IMR-90 (cell line): ENCODE results near the gene UNC13C. TPM values are rescaled to one million over a fixed set of nuclear protein-coding genes. Genes with fewer than 3 reads are reported as not detected.

ENCODE experiments used
- ATAC-seq: fragments of 200-7000 bp; cut with Tn5 transposase; 2 replicates; pipeline ENCODE4 v1.9.1; 2020; ENCODE audit warnings: low read depth, mild to moderate bottlenecking, moderate library complexity
- BruUV-seq: library from RNA; stranded (reverse); fragments of 400-500 nt; replicated peaks from 2 replicates; lab custom pipeline; 2021; lab: Mats Ljungman, UMichigan
- CTCF ChIA-PET: fragments of 300-600 bp; formaldehyde crosslinking; extraction: SDS; loops from one replicate; lab custom pipeline; 2021; ENCODE audit warnings: antibody characterized with exemption; lab: Yijun Ruan, JAX
- POLR2A ChIA-PET: fragments of 300-600 bp; sonication (Branson Sonifier 250); formaldehyde crosslinking; loops from one replicate; lab custom pipeline; 2022; ENCODE audit warnings: antibody characterized with exemption; ENCODE audit not compliant: unreplicated experiment; lab: Charles Lee
- DNase-seq: peaks from one replicate; pipeline ENCODE4 v3.0.0; 2013
- H2AFZ ChIP-seq: replicated peaks from 2 replicates; pipeline ENCODE3; 2013; ENCODE audit warnings: low read length, mild to moderate bottlenecking; ENCODE audit not compliant: poor library complexity
- H2AK5ac ChIP-seq: 2 replicates; pipeline ENCODE4 v1.6.1; 2013; ENCODE audit warnings: low read depth, low read length, inconsistent platforms
- H2AK9ac ChIP-seq: replicated peaks from 2 replicates; pipeline ENCODE3; 2013; ENCODE audit warnings: mild to moderate bottlenecking, low read depth, low read length, moderate library complexity; ENCODE audit not compliant: poor library complexity
- H2BK120ac ChIP-seq: 2 replicates; pipeline ENCODE4 v1.6.1; 2013; ENCODE audit warnings: low read depth, low read length, inconsistent platforms
- H2BK15ac ChIP-seq: 3 replicates; pipeline ENCODE4 v1.6.1; 2013; ENCODE audit warnings: low read depth, low read length, inconsistent platforms
- H2BK20ac ChIP-seq: 2 replicates; pipeline ENCODE4 v1.6.1; 2013; ENCODE audit warnings: low read depth, mild to moderate bottlenecking, inconsistent platforms, low read length, moderate library complexity
- H2BK5ac ChIP-seq: 2 replicates; pipeline ENCODE4 v1.6.1; 2013; ENCODE audit warnings: mild to moderate bottlenecking, low read depth, low read length, inconsistent platforms; ENCODE audit not compliant: poor library complexity, severe bottlenecking
- H3K14ac ChIP-seq: replicated peaks from 2 replicates; pipeline ENCODE4 v1.6.1; 2013; ENCODE audit warnings: low read depth, low read length, inconsistent platforms
- H3K18ac ChIP-seq: 2 replicates; pipeline ENCODE4 v1.6.1; 2013; ENCODE audit warnings: low read depth, low read length, control low read depth
- H3K23ac ChIP-seq: 2 replicates; pipeline ENCODE4 v1.6.1; 2013; ENCODE audit warnings: low read depth, low read length, inconsistent platforms
- H3K27ac ChIP-seq: 2 replicates; pipeline ENCODE4 v1.5.1; 2013; ENCODE audit warnings: mild to moderate bottlenecking, control low read depth, low read length; ENCODE audit not compliant: insufficient read depth
- H3K27me3 ChIP-seq: 2 replicates; pipeline ENCODE4 v1.6.1; 2013; ENCODE audit warnings: low read length; ENCODE audit not compliant: control insufficient read depth, insufficient read depth
- H3K36me3 ChIP-seq: 2 replicates; pipeline ENCODE4 v1.6.1; 2013; ENCODE audit warnings: low read length, mixed read lengths; ENCODE audit not compliant: control insufficient read depth, insufficient read depth
- H3K4ac ChIP-seq: 2 replicates; pipeline ENCODE4 v1.6.1; 2013; ENCODE audit warnings: low read depth, low read length, inconsistent platforms
- H3K4me1 ChIP-seq: 2 replicates; pipeline ENCODE4 v1.6.1; 2013; ENCODE audit warnings: low read length, mixed read lengths; ENCODE audit not compliant: control insufficient read depth, insufficient read depth
- H3K4me2 ChIP-seq: 2 replicates; pipeline ENCODE4 v1.6.1; 2013; ENCODE audit warnings: low read depth, mild to moderate bottlenecking, control low read depth, low read length, moderate library complexity
- H3K4me3 ChIP-seq: 2 replicates; pipeline ENCODE4 v1.5.1; 2013; ENCODE audit warnings: low read depth, mild to moderate bottlenecking, control low read depth, low read length, moderate library complexity; ENCODE audit not compliant: insufficient read depth
- H3K56ac ChIP-seq: 2 replicates; pipeline ENCODE4 v1.6.1; 2013; ENCODE audit warnings: low read length, inconsistent platforms; ENCODE audit not compliant: insufficient read depth; ENCODE audit errors: extremely low read depth
- H3K79me1 ChIP-seq, 2 experiments: 2 replicates each; pipeline ENCODE4 v1.6.1; 2013; ENCODE audit warnings: low read length in 2 of 2, inconsistent platforms in 1 of 2, low read depth in 1 of 2
- H3K9ac ChIP-seq: 2 replicates; pipeline ENCODE4 v1.6.1; 2013; ENCODE audit warnings: low read depth, low read length, control low read depth
- H3K9me1 ChIP-seq: 2 replicates; pipeline ENCODE4 v1.6.1; 2013; ENCODE audit warnings: low read length, inconsistent platforms; ENCODE audit not compliant: insufficient read depth
- H3K9me3 ChIP-seq: 2 replicates; pipeline ENCODE4 v1.6.1; 2013; ENCODE audit warnings: low read length; ENCODE audit not compliant: control insufficient read depth, insufficient read depth
- H4K20me1 ChIP-seq: 2 replicates; pipeline ENCODE4 v1.6.1; 2013; ENCODE audit warnings: low read length, inconsistent platforms; ENCODE audit not compliant: insufficient read depth
- H4K5ac ChIP-seq: 2 replicates; pipeline ENCODE4 v1.6.1; 2013; ENCODE audit warnings: mild to moderate bottlenecking, low read depth, low read length, control low read depth
- H4K8ac ChIP-seq, 2 experiments: 2 replicates each; pipeline ENCODE4 v1.6.1; 2013; ENCODE audit warnings: low read depth in 2 of 2, low read length in 2 of 2, control low read depth in 1 of 2, inconsistent platforms in 1 of 2
- H4K91ac ChIP-seq: 2 replicates; pipeline ENCODE4 v1.6.1; 2013; ENCODE audit warnings: low read depth, low read length, inconsistent platforms; ENCODE audit not compliant: insufficient read depth
- CEBPB ChIP-seq: IDR thresholded peaks from 2 replicates; pipeline ENCODE4 v1.6.1; 2012; ENCODE audit warnings: low read depth, low read length, improper control_type of control experiment
- MAFK ChIP-seq: IDR thresholded peaks from 2 replicates; pipeline ENCODE4 v1.6.1; 2012; ENCODE audit warnings: low read depth, low read length, improper control_type of control experiment
- NFE2L2 ChIP-seq: fragments of 150-350 bp; IDR thresholded peaks from 2 replicates; pipeline ENCODE4 v1.6.1; 2016; ENCODE audit warnings: low read depth, mild to moderate bottlenecking, low read length
- SMC3 ChIP-seq: fragments of 150-350 bp; IDR thresholded peaks from 2 replicates; pipeline ENCODE4 v1.6.1; 2016; ENCODE audit warnings: low read depth, mild to moderate bottlenecking, antibody characterized with exemption, low read length, moderate library complexity
- USF2 ChIP-seq: fragments of 150-350 bp; IDR thresholded peaks from 2 replicates; pipeline ENCODE4 v1.6.1; 2017; ENCODE audit warnings: mild to moderate bottlenecking, antibody characterized with exemption, low read length, low read depth
- WGBS, 2 experiments: methylation state at CpG; one replicate each; pipeline versions ENCODE4 v1.1.5 to v1.1.7; 2013; ENCODE audit warnings: missing lambda C conversion rate in 2 of 2; ENCODE audit not compliant: insufficient read length in 1 of 2; ENCODE audit errors: extremely low coverage in 2 of 2; 5-methylcytosine and 5-hydroxymethylcytosine counted together
- dilution Hi-C: fragments of 300-500 bp; cut with HindIII; formaldehyde crosslinking; loops from one replicate; pipeline ENCODE4 v1.14.3; 2018; ENCODE audit warnings: low sequenced_read_pairs; ENCODE audit not compliant: unreplicated experiment
- in situ Hi-C: fragments of 300-500 bp; cut with MboI; formaldehyde crosslinking; loops from 3 replicates; pipeline ENCODE4 v1.14.3; 2019; ENCODE audit warnings: low sequenced_read_pairs, inconsistent platforms, mixed read lengths
- intact Hi-C: fragments of 100-400 bp; cut with micrococcal nuclease; formaldehyde crosslinking; loops from 2 replicates; pipeline ENCODE4 v1.10.0; 2022
- polyA plus RNA-seq, 3 experiments: library from polyadenylated mRNA; depleted of rRNA; stranded (reverse); fragments of >200 nt; gene quantifications; 2 replicates each; pipeline ENCODE4 v1.2.3, GENCODE V29; 2012; ENCODE audit warnings: low replicate concordance in 1 of 3
- total RNA-seq: library from RNA; depleted of rRNA; stranded (reverse); fragments of >200 nt; gene quantifications from 2 replicates; pipeline ENCODE4 v1.2.3, GENCODE V29; 2012

UNC13C gene
- total and polyA plus RNA-seq, 2 of the 4 experiments (the other 2 are of a cell fraction), result not detected

DNA sequence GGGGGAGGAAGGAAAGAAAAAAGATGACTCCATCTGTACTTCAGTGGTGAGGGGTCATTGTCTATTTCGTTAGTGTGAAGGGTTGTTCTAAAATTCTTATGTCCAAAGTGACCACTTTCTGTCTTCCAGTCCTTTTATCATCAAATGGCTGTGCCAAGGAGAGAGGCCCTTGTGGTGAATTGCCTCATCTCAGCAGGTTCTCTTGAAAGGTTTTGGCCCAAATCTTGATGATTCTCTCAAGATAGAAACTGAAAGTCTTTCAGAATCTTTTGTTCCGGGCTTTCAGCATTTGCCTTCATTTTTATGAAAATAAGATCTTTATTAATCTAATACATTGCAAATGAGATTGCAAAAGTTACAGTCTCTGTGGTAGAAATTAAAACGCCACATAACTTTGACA lies 642.7 kb downstream of the UNC13C start:
- H3K56ac ChIP-seq, result no peak overlapping the region
- no peak overlapping the region for H2AFZ ChIP-seq
- intact Hi-C loops (no loop called here), dilution Hi-C loops (no loop called here), in situ Hi-C loops (no loop called here)
- ATAC-seq (no peak), DNase-seq (no peak)
- no CpG with 5 or more reads among the region's 3 CpGs for WGBS, 2 experiments
- no peak overlapping the region for H2BK20ac ChIP-seq
- no peak overlapping the region for H3K4ac ChIP-seq
- H3K9me3 ChIP-seq, result no peaks in the 10 kb centered on the region
- no peak overlapping the region for H2AK9ac ChIP-seq
- H4K91ac ChIP-seq, result no peak overlapping the region
- H2BK15ac ChIP-seq, result no peak overlapping the region
- H3K23ac ChIP-seq, result no peak overlapping the region
- H3K14ac ChIP-seq, result no peak overlapping the region
- no peak overlapping the region for H3K9ac ChIP-seq
- ChIA-PET CTCF (no interaction called here), POLR2A (no interaction called here)
- H4K20me1 ChIP-seq, result no peaks in the 10 kb centered on the region
- no peak overlapping the region for H3K18ac ChIP-seq
- no TSS peak for BruUV-seq
- H4K8ac ChIP-seq, result no peak overlapping the region
- no peaks in the 10 kb centered on the region for H3K27me3 ChIP-seq
- TF ChIP-seq NFE2L2 (no peak), USF2 (no peak), CEBPB (no peak), MAFK (no peak), SMC3 (no peak)
- H3K4me2 ChIP-seq, result no peak overlapping the region
- no peak overlapping the region for H2BK5ac ChIP-seq
- no peaks in the 10 kb centered on the region for H3K36me3 ChIP-seq
- H3K4me3 ChIP-seq, result no peak overlapping the region
- no peak overlapping the region for H3K27ac ChIP-seq
- no peak overlapping the region for H4K5ac ChIP-seq
- H2BK120ac ChIP-seq, result no peak overlapping the region
- no peaks in the 10 kb centered on the region for H3K79me1 ChIP-seq
- H2AK5ac ChIP-seq, result no peak overlapping the region
- H3K9me1 ChIP-seq, result no peaks in the 10 kb centered on the region
- no peaks in the 10 kb centered on the region for H3K4me1 ChIP-seq
